ENCODE data around the gene DNAJB6. TPM values are rescaled to one million over a fixed set of nuclear protein-coding genes. Genes with fewer than 3 reads are reported as not detected.

DNAJB6 gene
- total RNA-seq, 2 donors from 2014 or later, result 68.3 to 199 TPM

DNA sequence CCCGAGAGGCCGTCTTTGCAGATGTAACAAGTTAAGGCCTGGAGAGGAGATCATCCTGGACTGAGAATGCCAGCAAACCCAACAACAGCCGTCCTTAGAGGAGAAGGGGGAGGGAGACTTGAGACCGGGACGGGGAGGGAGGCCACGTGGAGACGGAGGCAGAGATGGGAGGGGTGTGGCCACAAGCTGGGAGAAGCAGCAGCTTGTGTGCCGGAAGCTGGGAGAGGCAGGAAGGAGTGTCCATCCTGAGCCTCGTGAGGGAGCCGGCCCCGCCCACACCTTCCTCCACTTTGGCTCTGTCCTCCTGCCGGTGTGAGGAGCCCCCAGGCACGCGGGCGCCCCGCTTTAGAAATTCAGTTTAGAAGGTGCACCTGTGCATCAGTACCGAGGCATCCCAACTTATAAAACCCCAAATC lies 95.7 kb downstream of the DNAJB6 start:
- no peaks in the 10 kb centered on the region for H3K4me1 ChIP-seq (replicated peaks)
- peak; percentile 17 for TF ChIP-seq POLR2AphosphoS5 (IDR thresholded peaks at IDR 0.05)
- TF ChIP-seq, protein P1, sequence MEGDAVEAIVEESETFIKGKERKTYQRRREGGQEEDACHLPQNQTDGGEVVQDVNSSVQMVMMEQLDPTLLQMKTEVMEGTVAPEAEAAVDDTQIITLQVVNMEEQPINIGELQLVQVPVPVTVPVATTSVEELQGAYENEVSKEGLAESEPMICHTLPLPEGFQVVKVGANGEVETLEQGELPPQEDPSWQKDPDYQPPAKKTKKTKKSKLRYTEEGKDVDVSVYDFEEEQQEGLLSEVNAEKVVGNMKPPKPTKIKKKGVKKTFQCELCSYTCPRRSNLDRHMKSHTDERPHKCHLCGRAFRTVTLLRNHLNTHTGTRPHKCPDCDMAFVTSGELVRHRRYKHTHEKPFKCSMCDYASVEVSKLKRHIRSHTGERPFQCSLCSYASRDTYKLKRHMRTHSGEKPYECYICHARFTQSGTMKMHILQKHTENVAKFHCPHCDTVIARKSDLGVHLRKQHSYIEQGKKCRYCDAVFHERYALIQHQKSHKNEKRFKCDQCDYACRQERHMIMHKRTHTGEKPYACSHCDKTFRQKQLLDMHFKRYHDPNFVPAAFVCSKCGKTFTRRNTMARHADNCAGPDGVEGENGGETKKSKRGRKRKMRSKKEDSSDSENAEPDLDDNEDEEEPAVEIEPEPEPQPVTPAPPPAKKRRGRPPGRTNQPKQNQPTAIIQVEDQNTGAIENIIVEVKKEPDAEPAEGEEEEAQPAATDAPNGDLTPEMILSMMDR (IDR thresholded peaks at IDR 0.05), result no peak
- peak overlapping the region in 1 of 2 donors; percentile 20 for H3K4me3 ChIP-seq
- no peaks in the 10 kb centered on the region for H3K27me3 ChIP-seq (replicated peaks; ENCODE audit: insufficient read depth)
- no peak overlapping the region for H3K27ac ChIP-seq
- intact Hi-C loops (cut with DNase I), result loop anchor here (5.0 to 10.0 kb wide), 2 partner anchors 442 to 975 kb away; no protein-coding TSS in a partner anchor
- no peaks in the 10 kb centered on the region for H3K36me3 ChIP-seq
- WGBS, result 10% methylated on average over 17 of the region's 17 CpGs
- DNase-seq (ENCODE audit: low spot score), result peak; percentile 43
- H3K9me3 ChIP-seq, result no peaks in the 10 kb centered on the region

- Histone ChIP-seq H3K36me3 (no peaks in the 10 kb centered on the region), H3K27me3 (replicated peaks; ENCODE audit: insufficient read depth) (no peaks in the 10 kb centered on the region), H3K4me3 (peak overlapping the region in 1 of 2 donors; percentile 20), H3K4me1 (replicated peaks) (no peaks in the 10 kb centered on the region), H3K27ac (no peak overlapping the region), H3K9me3 (no peaks in the 10 kb centered on the region)
- intact Hi-C loops (cut with DNase I), result loop anchor here (5.0 to 10.0 kb wide), 2 partner anchors 442 to 974 kb away; no protein-coding TSS in a partner anchor
- DNase-seq (ENCODE audit: low spot score), result peak; percentile 23
- TF ChIP-seq, protein P1 (IDR thresholded peaks at IDR 0.05), result peak; percentile 29 to 74 (median 64)
- peak; percentile 1 for TF ChIP-seq POLR2AphosphoS5 (IDR thresholded peaks at IDR 0.05)
- no peak for TF ChIP-seq POLR2A (IDR thresholded peaks at IDR 0.05)
- 27% methylated on average over 18 of the region's 18 CpGs for WGBS
Observed at GRCh38 chr7:157432957-157433576, 96.3 kb downstream of the DNAJB6 start.

DNA sequence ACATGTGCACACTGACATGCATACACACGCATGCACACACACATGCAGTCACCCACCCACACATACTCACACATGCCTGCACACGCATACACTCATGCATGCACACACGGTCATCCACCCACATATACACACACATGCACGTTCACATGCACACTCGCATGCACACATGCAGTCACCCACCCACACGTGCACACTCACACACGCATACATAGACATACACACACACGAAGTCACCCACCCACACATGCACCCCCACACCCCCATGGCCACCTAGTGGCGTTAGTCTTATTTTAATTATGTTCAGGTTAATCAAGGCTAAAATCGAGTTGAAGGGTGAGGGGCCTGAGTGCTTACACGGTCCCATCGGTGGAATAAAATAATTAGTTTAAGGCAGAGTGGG lies 96.8 kb downstream of the DNAJB6 start:
- intact Hi-C loops (cut with DNase I), result loop anchor here (5.0 to 10.0 kb wide), 2 partner anchors 441 to 974 kb away; no protein-coding TSS in a partner anchor
- DNase-seq (ENCODE audit: low spot score), result no peak
- H3K27ac ChIP-seq, result no peak overlapping the region
- H3K27me3 ChIP-seq (replicated peaks; ENCODE audit: insufficient read depth), result no peaks in the 10 kb centered on the region
- no peaks in the 10 kb centered on the region for H3K4me1 ChIP-seq (replicated peaks)
- no peaks in the 10 kb centered on the region for H3K36me3 ChIP-seq
- WGBS, result 76% methylated on average over 12 of the region's 12 CpGs
- no peak for TF ChIP-seq POLR2A (IDR thresholded peaks at IDR 0.05)
- TF ChIP-seq POLR2AphosphoS5 (IDR thresholded peaks at IDR 0.05), result no peak
- TF ChIP-seq, protein P1 (IDR thresholded peaks at IDR 0.05), result no peak
- no peaks in the 10 kb centered on the region for H3K9me3 ChIP-seq
- H3K4me3 ChIP-seq, result no peak overlapping the region

DNA sequence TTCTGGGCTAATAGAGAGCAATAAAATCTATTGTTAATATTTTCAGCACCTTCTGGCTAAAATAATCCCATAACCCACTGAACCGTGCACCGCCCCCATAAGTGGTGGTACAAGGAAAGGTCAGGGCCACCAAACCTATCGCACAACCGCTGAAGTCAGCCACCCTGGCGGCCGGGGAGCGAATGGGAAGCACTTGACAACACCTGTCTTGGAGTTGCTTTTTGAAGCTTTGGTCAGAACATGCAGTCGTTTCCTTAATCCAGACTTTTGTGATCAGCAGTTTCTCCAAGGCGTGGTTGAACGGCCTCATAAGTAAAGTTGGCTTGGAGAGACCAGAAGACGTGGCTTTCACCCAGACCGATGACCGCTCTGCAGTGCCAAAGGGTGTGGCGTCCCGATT lies 97.4 kb downstream of the DNAJB6 start:
- intact Hi-C loops (cut with DNase I), result loop anchor here (5.0 to 10.0 kb wide), 2 partner anchors 441 to 973 kb away; no protein-coding TSS in a partner anchor
- no peak for DNase-seq (ENCODE audit: low spot score)

More for the DNA sequence above, 97.4 kb downstream of the DNAJB6 start:
- H3K4me1 ChIP-seq (replicated peaks), result no peaks in the 10 kb centered on the region
- 92% methylated on average over 15 of the region's 15 CpGs for WGBS
- H3K9me3 ChIP-seq, result no peaks in the 10 kb centered on the region
- H3K27me3 ChIP-seq (replicated peaks; ENCODE audit: insufficient read depth), result no peaks in the 10 kb centered on the region
- TF ChIP-seq POLR2AphosphoS5 (IDR thresholded peaks at IDR 0.05), result no peak
- TF ChIP-seq POLR2A (IDR thresholded peaks at IDR 0.05), result no peak
- TF ChIP-seq, protein P1 (IDR thresholded peaks at IDR 0.05), result no peak
- H3K27ac ChIP-seq, result no peak overlapping the region
- H3K36me3 ChIP-seq, result no peaks in the 10 kb centered on the region
- H3K4me3 ChIP-seq, result no peak overlapping the region
